SK-N-SH treated with all-trans-retinoic acid at 6 μM for 48 hours (cell line): Measurements from ENCODE around the gene NTM.

Experiments used
- GLIS3 ChIP-seq: fragments of 250-450 bp; sonication (Bioruptor Pico); IDR thresholded peaks from 2 replicates; pipeline ENCODE4 v1.5.0; 2020; ENCODE audit warnings: mild to moderate bottlenecking, moderate library complexity
- ZC3H10 ChIP-seq: fragments of 250-450 bp; sonication (Bioruptor Pico); IDR thresholded peaks from 2 replicates; pipeline ENCODE4 v1.5.1; 2021; ENCODE audit warnings: mild to moderate bottlenecking, moderate library complexity
- TF ChIP-seq, protein P1 (sequence below): fragments of 250-450 bp; sonication (Bioruptor Pico); IDR thresholded peaks from 2 replicates; pipeline ENCODE4 v1.5.1; 2021; ENCODE audit warnings: mild to moderate bottlenecking, moderate library complexity

DNA sequence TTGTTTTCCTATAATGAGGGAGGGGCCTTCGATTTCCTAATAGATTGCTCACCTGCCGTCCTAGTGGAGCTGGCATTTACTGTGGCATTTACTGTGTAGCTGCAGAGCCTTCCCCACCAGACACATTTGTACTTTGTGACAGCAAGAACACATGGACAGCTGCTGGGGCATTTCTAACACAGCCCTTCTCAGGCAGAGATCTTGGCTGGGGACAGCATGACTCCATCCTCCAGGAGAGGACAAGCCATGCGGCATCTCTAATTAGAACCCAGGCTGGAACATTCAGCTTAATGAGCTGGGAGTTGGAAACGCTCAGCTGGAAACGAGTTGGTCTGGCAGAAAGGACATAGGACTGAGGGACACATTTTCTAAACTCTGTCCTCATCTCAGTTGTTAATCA lies 887.5 kb downstream of the NTM start:
- TF ChIP-seq, protein P1, sequence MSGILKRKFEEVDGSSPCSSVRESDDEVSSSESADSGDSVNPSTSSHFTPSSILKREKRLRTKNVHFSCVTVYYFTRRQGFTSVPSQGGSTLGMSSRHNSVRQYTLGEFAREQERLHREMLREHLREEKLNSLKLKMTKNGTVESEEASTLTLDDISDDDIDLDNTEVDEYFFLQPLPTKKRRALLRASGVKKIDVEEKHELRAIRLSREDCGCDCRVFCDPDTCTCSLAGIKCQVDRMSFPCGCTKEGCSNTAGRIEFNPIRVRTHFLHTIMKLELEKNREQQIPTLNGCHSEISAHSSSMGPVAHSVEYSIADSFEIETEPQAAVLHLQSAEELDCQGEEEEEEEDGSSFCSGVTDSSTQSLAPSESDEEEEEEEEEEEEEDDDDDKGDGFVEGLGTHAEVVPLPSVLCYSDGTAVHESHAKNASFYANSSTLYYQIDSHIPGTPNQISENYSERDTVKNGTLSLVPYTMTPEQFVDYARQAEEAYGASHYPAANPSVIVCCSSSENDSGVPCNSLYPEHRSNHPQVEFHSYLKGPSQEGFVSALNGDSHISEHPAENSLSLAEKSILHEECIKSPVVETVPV (CRISPR knock-in tag): no peak
- TF ChIP-seq GLIS3 (CRISPR knock-in tag): no peak
- TF ChIP-seq ZC3H10: no peak
